GM12873 (cell line): ENCODE data around the gene NR3C1.

Experiments
- CTCF ChIP-seq: IDR thresholded peaks from 2 replicates; pipeline ENCODE4 v1.5.1; 2012; ENCODE audit warnings: low read depth, mild to moderate bottlenecking, moderate library complexity, low read length, control low read depth; ENCODE audit not compliant: insufficient read depth; ENCODE audit errors: missing control alignments

Gene NR3C1

DNA sequence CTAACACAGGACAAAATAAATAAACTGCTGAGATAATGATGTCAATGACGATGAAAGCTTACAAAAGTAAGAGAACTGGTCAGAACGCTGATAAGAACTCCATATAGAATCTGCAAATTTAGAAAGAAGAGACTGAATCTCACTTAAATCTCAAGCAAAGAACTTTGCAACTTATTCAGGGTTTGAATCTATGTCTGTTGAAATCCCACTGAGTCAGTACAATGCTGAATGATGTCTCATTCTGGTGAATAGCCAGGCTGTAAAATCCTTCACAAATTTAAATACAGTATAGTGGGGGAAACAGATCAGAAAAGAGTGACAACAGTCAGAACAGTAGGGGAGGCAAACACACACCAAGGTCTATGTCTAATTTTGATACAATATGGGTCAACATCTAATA lies 38.9 kb upstream of the NR3C1 start:
- no peak for TF ChIP-seq CTCF

GRCh38 chr5:143440448-143441115 lies 37.1 kb upstream of the NR3C1 start:
- no peak for TF ChIP-seq CTCF

GRCh38 chr5:143437666-143438273 lies 34.3 kb upstream of the NR3C1 start:
- TF ChIP-seq CTCF, result no peak

DNA sequence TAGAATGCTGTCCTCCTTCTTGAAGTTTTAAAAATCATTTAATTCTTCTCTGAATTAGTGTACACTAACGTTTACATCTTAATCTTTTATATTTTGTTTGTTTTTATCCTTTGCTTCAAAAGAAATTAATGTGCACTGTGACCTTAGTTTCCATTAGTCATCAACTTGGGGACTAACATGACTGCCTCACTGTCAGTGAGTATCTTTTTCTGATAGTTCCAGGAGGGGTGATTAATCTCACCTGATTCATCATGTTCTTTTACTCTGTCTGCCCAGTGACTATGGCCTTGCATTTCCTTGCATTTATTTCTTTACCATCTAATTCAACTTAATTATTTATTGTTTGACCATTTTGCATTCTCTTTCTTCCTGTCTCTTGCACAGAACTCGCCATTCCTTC lies 33.4 kb upstream of the NR3C1 start:
- no peak for TF ChIP-seq CTCF

- no peak for TF ChIP-seq CTCF
These were observed 31.7 kb upstream of the NR3C1 start for GRCh38 chr5:143435210-143435657.

- TF ChIP-seq CTCF, result no peak
These were observed 31.0 kb upstream of the NR3C1 start for GRCh38 chr5:143434261-143435209.

DNA sequence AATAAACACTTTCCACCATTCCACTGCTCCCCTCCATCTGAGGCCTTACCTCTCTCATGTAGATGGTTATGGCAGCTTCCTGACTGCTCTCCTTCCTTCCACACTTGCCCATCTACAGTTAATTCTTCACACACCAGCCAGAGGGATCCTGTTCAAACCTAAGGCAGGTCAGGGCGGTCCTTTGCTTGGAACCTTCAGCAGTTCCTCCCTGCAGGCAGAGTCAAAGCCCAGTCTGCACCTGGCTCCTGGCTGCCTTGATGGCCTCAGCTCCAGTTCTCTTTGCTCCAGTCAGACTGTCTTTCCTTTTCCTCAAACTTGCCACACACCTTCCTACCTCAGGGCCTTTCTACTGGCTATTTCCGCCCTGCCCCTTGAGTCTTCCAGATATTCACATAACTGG lies 30.2 kb upstream of the NR3C1 start:
- no peak for TF ChIP-seq CTCF
